ENCODE results near the gene UCP3.

- TF ChIP-seq CTCF (conservative IDR thresholded peaks at IDR 0.05; ENCODE audit: low read depth, low read length) (no peak), EZH2phosphoT487 (IDR thresholded peaks at IDR 0.05; ENCODE audit: borderline replicate concordance, low read length) (no peak)
These were observed 7.0 kb downstream of the UCP3 start for GRCh38 chr11:74001822-74002286.

Data from PC-3 (cell line).